ENCODE measurements around the gene MYZAP. TPM values are rescaled to one million over a fixed set of nuclear protein-coding genes. Genes with fewer than 3 reads are reported as not detected.
A peak's percentile ranks its signal among the peaks of the same experiment; 100 is the strongest.

Gene MYZAP
- total and polyA plus RNA-seq, 9 of the 15 experiments (the other 6 are each of a cell fraction or from before 2014, with no cell fraction given), result 0.03 TPM; not detected in 8

GRCh38 chr15:57706405-57707209 is 114.9 kb downstream of the MYZAP start, which contains the start of gene POLR2M (continued):
- TF ChIP-seq ZNF592 (IDR thresholded peaks at IDR 0.05) (peak; percentile 88), CBFA2T2 (conservative IDR thresholded peaks at IDR 0.05) (no peak), BRD9 (IDR thresholded peaks at IDR 0.05; ENCODE audit: low read depth, partially characterized antibody) (no peak), ZNF586 (CRISPR knock-in tag; conservative IDR thresholded peaks at IDR 0.05) (no peak), PHB (CRISPR knock-in tag; IDR thresholded peaks at IDR 0.05) (no peak), HNRNPLL (IDR thresholded peaks at IDR 0.05; ENCODE audit: low read depth, low read length, poor library complexity, severe bottlenecking) (peak; percentile 99), MYNN (IDR thresholded peaks at IDR 0.05) (no peak), MYNN (CRISPR knock-in tag; IDR thresholded peaks at IDR 0.05) (no peak), ZNF212 (CRISPR knock-in tag; IDR thresholded peaks at IDR 0.05) (no peak), ZNF668 (CRISPR knock-in tag; IDR thresholded peaks at IDR 0.05) (no peak), ZBTB40 (IDR thresholded peaks at IDR 0.05) (peak; percentile 100), ZBTB40 (CRISPR knock-in tag; IDR thresholded peaks at IDR 0.05) (peak; percentile 100), XRCC4 (IDR thresholded peaks at IDR 0.05; ENCODE audit: extremely low read depth, insufficient read depth, insufficient read length) (no peak), SRSF9 (IDR thresholded peaks at IDR 0.05; ENCODE audit: borderline replicate concordance, low read depth, low read length) (no peak), KLF1 (tag; IDR thresholded peaks at IDR 0.05) (peak; percentile 28; the same call in 1 of the 2 replicates), SREBF1 (IDR thresholded peaks at IDR 0.05; ENCODE audit: borderline replicate concordance, low read depth, low read length) (no peak)
